GM18861 (cell line): ENCODE measurements around the gene CAV1.
"Not testable (repeated sequence)": the region's sequence is repeated elsewhere in the genome, so short reads cannot be mapped to it uniquely, and the experiment has no call there.

Source experiments
- ATAC-seq: cut with Tn5 transposase; IDR thresholded peaks from one replicate; pipeline ENCODE4 v1.9.1; 2021; ENCODE audit not compliant: unreplicated experiment

The CAV1 gene

GRCh38 chr7:116576350-116577319, 51.8 kb downstream of the CAV1 start:
- no peak for ATAC-seq

- peak; percentile 79 for ATAC-seq
Observed at GRCh38 chr7:116577320-116577871, 52.6 kb downstream of the CAV1 start.

- ATAC-seq = no peak
Observed at GRCh38 chr7:116578526-116578925, 53.7 kb downstream of the CAV1 start.

GRCh38 chr7:116579322-116579721, 54.5 kb downstream of the CAV1 start:
- ATAC-seq = no peak

- no peak for ATAC-seq
Observed at GRCh38 chr7:116579835-116580234, 55.0 kb downstream of the CAV1 start.

- no peak for ATAC-seq
Observed at GRCh38 chr7:116582164-116582732, 57.4 kb downstream of the CAV1 start.

- ATAC-seq = no peak
Observed at GRCh38 chr7:116582806-116583444, 58.1 kb downstream of the CAV1 start.

- ATAC-seq = peak; percentile 94
Observed at GRCh38 chr7:116583653-116584052, 58.8 kb downstream of the CAV1 start.

GRCh38 chr7:116584721-116585120, 59.9 kb downstream of the CAV1 start:
- ATAC-seq = no peak

GRCh38 chr7:116585392-116585791, 60.6 kb downstream of the CAV1 start:
- no peak for ATAC-seq

GRCh38 chr7:116585967-116586366, 61.1 kb downstream of the CAV1 start:
- no peak for ATAC-seq

- ATAC-seq = not testable (repeated sequence)
Observed at GRCh38 chr7:116587200-116587599, 62.4 kb downstream of the CAV1 start.

GRCh38 chr7:116588225-116588624, 63.4 kb downstream of the CAV1 start:
- peak; percentile 45 for ATAC-seq

- peak; percentile 49 for ATAC-seq
Observed at GRCh38 chr7:116588641-116589594, 64.1 kb downstream of the CAV1 start.

- ATAC-seq = no peak
Observed at GRCh38 chr7:116591202-116592040, 66.6 kb downstream of the CAV1 start.

GRCh38 chr7:116592041-116592355, 67.2 kb downstream of the CAV1 start:
- no peak for ATAC-seq

- ATAC-seq = no peak
Observed at GRCh38 chr7:116592445-116592844, 67.6 kb downstream of the CAV1 start.

- ATAC-seq = no peak
Observed at GRCh38 chr7:116593359-116594075, 68.7 kb downstream of the CAV1 start.

GRCh38 chr7:116595063-116595462, 70.2 kb downstream of the CAV1 start:
- no peak for ATAC-seq
